HG02970 (cell line): ENCODE measurements around the gene NLRP5.

ENCODE experiments used
- ATAC-seq: cut with Tn5 transposase; IDR thresholded peaks from one replicate; pipeline ENCODE4 v1.9.1; 2021; ENCODE audit warnings: mild to moderate bottlenecking, moderate library complexity, moderate number of reproducible peaks; ENCODE audit not compliant: unreplicated experiment, low FRiP score

The NLRP5 gene

GRCh38 chr19:56069642-56070041 is 83.1 kb downstream of the NLRP5 start:
- no peak for ATAC-seq

- no peak for ATAC-seq
Observed at GRCh38 chr19:56071151-56071550, 84.6 kb downstream of the NLRP5 start.

GRCh38 chr19:56076498-56076897 is 89.9 kb downstream of the NLRP5 start:
- no peak for ATAC-seq

- no peak for ATAC-seq
Observed at GRCh38 chr19:56079609-56080008, 93.0 kb downstream of the NLRP5 start.

GRCh38 chr19:56080669-56081401 is 94.3 kb downstream of the NLRP5 start:
- ATAC-seq: peak; percentile 70

GRCh38 chr19:56083668-56084067 is 97.1 kb downstream of the NLRP5 start:
- no peak for ATAC-seq

- no peak for ATAC-seq
Observed at GRCh38 chr19:56084835-56085536, 98.4 kb downstream of the NLRP5 start.

GRCh38 chr19:56085571-56086275 is 99.1 kb downstream of the NLRP5 start:
- no peak for ATAC-seq

GRCh38 chr19:56086671-56087430 is 100.3 kb downstream of the NLRP5 start:
- ATAC-seq: no peak

GRCh38 chr19:56087647-56088496 is 101.3 kb downstream of the NLRP5 start:
- no peak for ATAC-seq

- ATAC-seq: no peak
Observed at GRCh38 chr19:56088497-56089215, 102.1 kb downstream of the NLRP5 start.

- no peak for ATAC-seq
Observed at GRCh38 chr19:56089344-56089743, 102.8 kb downstream of the NLRP5 start.

GRCh38 chr19:56091066-56091490 is 104.5 kb downstream of the NLRP5 start:
- no peak for ATAC-seq

- no peak for ATAC-seq
Observed at GRCh38 chr19:56091751-56092546, 105.4 kb downstream of the NLRP5 start.

- no peak for ATAC-seq
Observed at GRCh38 chr19:56092685-56093631, 106.4 kb downstream of the NLRP5 start.

- ATAC-seq: no peak
Observed at GRCh38 chr19:56094449-56094848, 107.9 kb downstream of the NLRP5 start.

GRCh38 chr19:56096665-56097064 is 110.1 kb downstream of the NLRP5 start:
- no peak for ATAC-seq
